ENCODE results near the gene OPRL1.

OPRL1 gene

GRCh38 chr20:64056889-64057627 is 22.8 kb upstream of the OPRL1 start:
- DNase-seq (ENCODE audit: low spot score) = no peak

GRCh38 chr20:64057628-64058498 is 22.0 kb upstream of the OPRL1 start:
- DNase-seq (ENCODE audit: low spot score) = peak; percentile 89

GRCh38 chr20:64058536-64058935 is 21.3 kb upstream of the OPRL1 start:
- DNase-seq (ENCODE audit: low spot score) = no peak

- no peak for DNase-seq (ENCODE audit: low spot score)
Measured at GRCh38 chr20:64062276-64062595, 17.6 kb upstream of the OPRL1 start.

GRCh38 chr20:64062596-64063388 is 17.1 kb upstream of the OPRL1 start, which contains the start of gene TCEA2:
TCEA2 (plus strand) TSS chr20:64063198; CDS start chr20:64063313, 115 bp downstream.
- peak; percentile 96 for DNase-seq (ENCODE audit: low spot score)

- DNase-seq (ENCODE audit: low spot score) = no peak
Measured at GRCh38 chr20:64063389-64064144, 16.3 kb upstream of the OPRL1 start.

DNA sequence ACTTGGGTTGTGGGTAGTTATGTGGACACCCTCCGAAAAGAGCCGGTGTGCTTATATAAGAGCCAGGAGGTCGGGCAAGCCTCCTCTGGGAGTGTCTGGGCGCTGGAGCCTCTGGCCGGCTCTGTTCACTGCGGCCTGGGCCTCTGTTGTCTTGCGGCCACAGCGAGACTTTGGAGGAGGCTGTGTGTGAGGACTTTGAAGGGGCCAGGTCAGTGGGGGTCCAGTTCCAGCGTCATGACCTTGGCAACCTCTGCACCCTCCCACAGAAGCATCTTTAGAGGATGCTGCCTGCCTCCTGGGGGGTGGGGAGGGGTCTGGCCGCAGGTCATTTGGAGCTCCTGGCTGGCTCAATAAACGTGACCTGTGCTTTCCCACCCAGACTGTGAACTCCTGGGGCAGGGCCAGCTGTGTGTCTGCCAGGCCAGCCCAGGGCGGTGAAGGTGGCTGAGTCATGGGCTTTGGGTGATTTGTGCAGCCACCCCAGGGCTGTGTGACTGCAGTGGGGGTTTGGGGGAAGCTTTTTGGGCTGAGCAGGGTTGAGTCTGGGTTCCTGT is 15.7 kb upstream of the OPRL1 start:
- no peak for DNase-seq (ENCODE audit: low spot score)

GRCh38 chr20:64065062-64065973 is 14.6 kb upstream of the OPRL1 start:
- DNase-seq (ENCODE audit: low spot score) = no peak

GRCh38 chr20:64065974-64066343 is 13.9 kb upstream of the OPRL1 start:
- no peak for DNase-seq (ENCODE audit: low spot score)

DNA sequence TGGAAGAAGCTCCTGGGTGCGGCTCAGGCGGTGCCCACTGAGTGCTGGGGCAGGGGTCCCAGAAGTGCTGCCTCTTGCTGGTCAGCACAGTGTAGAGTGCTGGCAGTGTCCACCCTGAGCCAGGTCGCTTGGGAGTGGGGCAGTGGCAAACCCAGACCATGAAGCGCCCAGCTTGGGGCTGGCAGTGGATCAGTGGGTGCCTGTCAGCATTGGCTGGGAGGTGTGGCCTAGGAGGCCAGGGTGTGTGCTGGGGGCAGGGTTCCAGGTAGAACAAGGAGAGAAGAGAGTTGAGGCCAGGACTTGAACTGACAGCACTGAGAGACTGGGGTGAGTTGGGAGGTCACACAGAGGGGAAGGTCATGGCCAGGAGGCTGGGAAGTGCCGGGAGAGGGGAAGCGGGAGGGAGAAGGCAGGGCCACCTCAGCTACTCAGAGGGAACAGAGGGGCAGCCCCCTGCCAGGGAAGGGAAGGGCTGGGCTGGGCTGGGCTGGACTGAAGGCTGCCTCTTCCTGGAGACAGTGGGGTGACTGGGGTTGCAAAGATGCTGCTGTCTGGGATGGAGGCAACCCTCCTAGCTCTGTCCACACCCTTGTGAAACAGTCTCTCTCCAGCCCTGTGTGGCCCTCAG is 12.8 kb upstream of the OPRL1 start:
- DNase-seq (ENCODE audit: low spot score) = no peak

- no peak for DNase-seq (ENCODE audit: low spot score)
Measured at GRCh38 chr20:64067733-64068307, 12.1 kb upstream of the OPRL1 start.

- DNase-seq (ENCODE audit: low spot score) = no peak
Measured at GRCh38 chr20:64068386-64069208, 11.3 kb upstream of the OPRL1 start.

DNA sequence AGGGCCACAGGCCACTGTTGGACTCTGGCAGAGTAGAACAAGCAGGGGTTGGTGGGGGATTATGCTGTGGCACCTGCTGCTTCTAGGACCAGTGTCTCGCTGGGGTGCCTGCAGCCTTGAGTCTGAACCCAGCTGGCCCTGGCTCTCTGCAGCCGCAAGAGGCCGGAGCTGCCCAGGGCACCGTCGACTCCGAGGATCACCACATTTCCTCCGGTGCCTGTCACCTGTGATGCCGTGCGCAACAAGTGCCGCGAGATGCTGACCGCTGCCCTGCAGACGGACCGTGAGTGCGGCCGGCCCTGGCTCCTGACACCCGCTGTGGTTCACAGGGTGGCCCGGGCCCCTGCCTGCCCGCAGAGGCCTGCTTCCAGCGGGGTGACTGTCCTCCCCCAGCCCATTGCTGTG is 10.7 kb upstream of the OPRL1 start:
- DNase-seq (ENCODE audit: low spot score) = no peak

GRCh38 chr20:64069614-64070243 is 10.2 kb upstream of the OPRL1 start:
- DNase-seq (ENCODE audit: low spot score) = peak; percentile 90

- no peak for DNase-seq (ENCODE audit: low spot score)
Measured at GRCh38 chr20:64070244-64070993, 9.5 kb upstream of the OPRL1 start.

DNA sequence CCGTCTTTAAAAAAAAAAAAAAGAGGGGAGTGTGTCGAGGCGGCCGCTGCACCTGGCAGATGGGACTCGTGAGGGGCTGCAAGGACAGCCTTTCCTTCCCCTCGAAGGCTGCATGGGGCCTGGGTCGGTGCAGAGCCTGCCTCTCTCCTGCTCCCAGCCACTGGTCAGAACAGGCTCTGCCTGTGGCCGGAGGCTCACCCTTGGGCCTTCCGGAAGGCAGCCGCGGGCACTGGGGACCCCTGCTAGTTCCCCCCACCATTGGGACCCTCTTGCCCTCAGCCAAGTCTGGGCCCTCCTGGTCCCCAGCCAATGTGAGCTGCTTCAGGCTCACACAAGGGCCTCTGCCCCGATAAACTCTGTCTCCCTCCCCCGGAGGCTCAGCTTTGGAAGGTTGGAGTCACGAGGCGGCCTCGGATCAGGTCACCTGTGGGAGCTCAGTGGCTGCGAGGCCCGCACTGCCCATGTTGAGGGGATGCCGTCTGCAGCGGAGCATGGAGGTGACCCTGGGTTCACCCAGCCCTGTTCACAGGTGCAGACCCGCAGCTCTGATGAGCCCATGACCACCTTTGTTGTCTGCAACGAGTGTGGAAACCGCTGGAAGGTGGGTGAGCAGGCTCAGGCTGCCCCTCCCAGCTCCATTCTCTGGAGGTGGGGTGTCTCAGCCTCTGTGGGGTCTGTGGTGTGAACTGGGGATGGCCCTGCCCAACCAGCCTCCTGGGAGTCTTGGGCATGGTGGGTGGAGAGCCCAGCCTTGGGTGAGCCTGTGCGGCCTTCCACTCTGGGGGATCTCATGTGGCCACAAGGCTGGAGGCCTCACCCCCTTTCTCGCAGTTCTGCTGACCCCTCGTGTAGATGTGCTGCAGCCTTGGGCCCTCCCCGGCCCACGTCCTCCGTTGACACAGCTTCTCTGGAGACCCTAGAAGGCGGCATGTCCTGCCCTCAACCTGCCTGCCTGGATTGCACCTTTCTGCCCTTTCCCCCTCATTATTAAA is 8.2 kb upstream of the OPRL1 start:
- no peak for DNase-seq (ENCODE audit: low spot score)
